SU-DHL-6 (cell line): ENCODE measurements around the gene EEF1E1.

ENCODE experiments used
- H2AFZ ChIP-seq: fragments of 200-600 bp; sonication (generic); 2 replicates; pipeline ENCODE4 v1.6.1; 2014; ENCODE audit warnings: low read depth, mild to moderate bottlenecking, moderate library complexity, mixed read lengths, antibody characterized with exemption, low read length; ENCODE audit not compliant: severe bottlenecking
- H3F3A ChIP-seq: fragments of 200-600 bp; shearing (Covaris generic); 2 replicates; pipeline ENCODE4 v1.6.0; 2016; ENCODE audit warnings: antibody characterized with exemption, mild to moderate bottlenecking; ENCODE audit not compliant: insufficient read depth
- H3K27ac ChIP-seq: fragments of 200-600 bp; sonication (generic); 2 replicates; pipeline ENCODE4 v1.5.1; 2016; ENCODE audit warnings: low read depth, mild to moderate bottlenecking, low read length, moderate library complexity, mixed read lengths
- H3K27me3 ChIP-seq: fragments of 200-600 bp; sonication (generic), shearing (Covaris generic); 2 replicates; pipeline ENCODE4 v1.6.0; 2014; ENCODE audit warnings: mild to moderate bottlenecking, low read length
- H3K36me3 ChIP-seq: fragments of 200-600 bp; sonication (generic); 2 replicates; pipeline ENCODE4 v1.6.1; 2014; ENCODE audit warnings: mild to moderate bottlenecking, low read length, mixed read lengths
- H3K4me2 ChIP-seq: fragments of 300-600, 200-600 bp; shearing (Covaris generic), sonication (generic); 2 replicates; pipeline ENCODE4 v1.6.0; 2014; ENCODE audit warnings: low read length, low read depth, mild to moderate bottlenecking; ENCODE audit not compliant: poor library complexity, severe bottlenecking
- H3K4me3 ChIP-seq: fragments of 200-600 bp; sonication (generic); 2 replicates; pipeline ENCODE4 v1.5.1; 2014; ENCODE audit warnings: antibody characterized with exemption, low read length, mild to moderate bottlenecking, mixed read lengths; ENCODE audit not compliant: insufficient read depth, poor library complexity, severe bottlenecking
- H3K79me2 ChIP-seq: fragments of 200-600 bp; sonication (generic); 2 replicates; pipeline ENCODE4 v1.6.1; 2014; ENCODE audit warnings: mild to moderate bottlenecking, low read length, moderate library complexity; ENCODE audit not compliant: insufficient read depth
- H3K9ac ChIP-seq: fragments of 200-600 bp; sonication (generic); 2 replicates; pipeline ENCODE4 v1.7.0; 2014; ENCODE audit warnings: mild to moderate bottlenecking, low read length
- H3K9me2 ChIP-seq: fragments of 200-600 bp; sonication (generic); replicated peaks from 2 replicates; pipeline ENCODE4 v1.6.1; 2014; ENCODE audit warnings: low read length; ENCODE audit not compliant: insufficient read depth
- H3K9me3 ChIP-seq: fragments of 200-600 bp; sonication (generic); 2 replicates; pipeline ENCODE4 v1.6.1; 2014; ENCODE audit warnings: low read length, mixed read lengths; ENCODE audit not compliant: insufficient read depth
- H4K20me1 ChIP-seq: fragments of 200-600 bp; sonication (generic); 2 replicates; pipeline ENCODE4 v1.6.1; 2014; ENCODE audit warnings: low read depth, mild to moderate bottlenecking, antibody characterized with exemption, low read length, moderate library complexity, mixed read lengths
- EZH2phosphoT487 ChIP-seq: fragments of 200-600 bp; sonication (generic), shearing (Covaris generic); conservative IDR thresholded peaks from 2 replicates; pipeline ENCODE4 v1.6.1; 2018; ENCODE audit warnings: mild to moderate bottlenecking, antibody characterized with exemption, low read length, moderate library complexity, mixed read lengths
- TF ChIP-seq, protein P1 (sequence below): fragments of 200-600 bp; sonication (generic); IDR thresholded peaks from one replicate; pipeline ENCODE4 v1.5.1; 2017; ENCODE audit warnings: antibody characterized with exemption, mild to moderate bottlenecking, low read length, moderate library complexity; ENCODE audit not compliant: insufficient read depth, poor library complexity, severe bottlenecking

EEF1E1 gene

DNA sequence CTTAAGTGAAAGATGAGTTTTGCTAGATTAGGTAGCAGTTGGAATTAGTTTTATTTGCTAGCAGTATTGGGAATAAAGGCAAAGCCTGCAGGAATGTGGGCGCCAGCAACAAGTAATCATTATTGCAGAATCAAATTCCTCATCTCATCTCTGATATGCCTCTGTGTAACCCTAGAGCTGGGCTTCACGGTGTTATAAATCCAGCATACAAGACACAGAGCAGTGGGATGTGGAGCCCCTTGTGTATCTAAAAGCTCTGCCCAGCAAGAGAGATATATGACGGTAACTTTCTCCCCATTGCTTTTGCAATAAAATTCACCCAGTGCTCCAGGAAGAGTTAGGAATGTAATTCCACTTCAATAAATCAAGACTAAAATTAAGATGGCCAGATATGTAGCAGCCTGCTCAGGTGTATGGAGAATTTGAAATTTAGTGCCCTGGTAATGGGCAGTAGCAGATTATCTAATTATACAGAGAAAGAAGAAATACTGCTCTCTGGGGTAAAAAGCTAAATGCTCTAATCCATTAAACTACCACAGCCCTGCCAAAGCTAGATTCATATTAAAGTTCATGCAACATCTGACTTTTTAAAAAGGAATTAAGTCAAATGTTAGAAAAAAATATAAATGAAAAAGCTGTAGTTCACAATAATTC lies 32.6 kb downstream of the EEF1E1 start:
- no peaks in the 10 kb centered on the region for H3K27me3 ChIP-seq
- no peak overlapping the region for H2AFZ ChIP-seq
- H3K4me2 ChIP-seq, result no peak overlapping the region
- no peak overlapping the region for H3K9ac ChIP-seq
- no peaks in the 10 kb centered on the region for H3K9me3 ChIP-seq
- 0 out of 2 replicates have a peak, but pooled peaks cover 5% of the 10 kb centered on the region for H3K9me2 ChIP-seq
- peaks cover 13% of the 10 kb centered on the region; the same call in 1 of the 2 replicates for H3F3A ChIP-seq
- no peak overlapping the region for H3K27ac ChIP-seq
- H3K4me3 ChIP-seq, result no peak overlapping the region
- TF ChIP-seq EZH2phosphoT487, result no peak
- TF ChIP-seq, protein P1, sequence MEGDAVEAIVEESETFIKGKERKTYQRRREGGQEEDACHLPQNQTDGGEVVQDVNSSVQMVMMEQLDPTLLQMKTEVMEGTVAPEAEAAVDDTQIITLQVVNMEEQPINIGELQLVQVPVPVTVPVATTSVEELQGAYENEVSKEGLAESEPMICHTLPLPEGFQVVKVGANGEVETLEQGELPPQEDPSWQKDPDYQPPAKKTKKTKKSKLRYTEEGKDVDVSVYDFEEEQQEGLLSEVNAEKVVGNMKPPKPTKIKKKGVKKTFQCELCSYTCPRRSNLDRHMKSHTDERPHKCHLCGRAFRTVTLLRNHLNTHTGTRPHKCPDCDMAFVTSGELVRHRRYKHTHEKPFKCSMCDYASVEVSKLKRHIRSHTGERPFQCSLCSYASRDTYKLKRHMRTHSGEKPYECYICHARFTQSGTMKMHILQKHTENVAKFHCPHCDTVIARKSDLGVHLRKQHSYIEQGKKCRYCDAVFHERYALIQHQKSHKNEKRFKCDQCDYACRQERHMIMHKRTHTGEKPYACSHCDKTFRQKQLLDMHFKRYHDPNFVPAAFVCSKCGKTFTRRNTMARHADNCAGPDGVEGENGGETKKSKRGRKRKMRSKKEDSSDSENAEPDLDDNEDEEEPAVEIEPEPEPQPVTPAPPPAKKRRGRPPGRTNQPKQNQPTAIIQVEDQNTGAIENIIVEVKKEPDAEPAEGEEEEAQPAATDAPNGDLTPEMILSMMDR, result no peak
- H3K79me2 ChIP-seq, result no peaks in the 10 kb centered on the region
- H4K20me1 ChIP-seq, result no peaks in the 10 kb centered on the region
- H3K36me3 ChIP-seq, result no peaks in the 10 kb centered on the region

DNA sequence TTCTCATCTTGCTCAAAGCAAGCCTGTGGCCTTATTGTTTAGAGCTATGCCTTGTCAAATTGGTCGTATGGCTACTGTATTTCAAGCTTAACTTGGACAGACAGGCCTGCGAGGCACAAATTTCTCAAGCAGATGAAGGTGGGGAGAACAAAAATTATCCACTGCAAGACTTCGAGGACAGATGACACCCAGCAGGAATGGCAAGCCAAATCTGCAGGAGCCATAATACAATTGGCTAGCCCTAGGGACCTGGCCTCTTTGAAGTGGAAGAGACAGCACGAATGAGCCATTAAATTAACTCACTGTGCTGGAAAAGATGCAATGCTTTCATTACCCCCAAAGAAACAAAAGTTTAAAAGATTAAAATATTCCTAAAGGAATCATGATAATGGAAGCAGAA lies 33.2 kb downstream of the EEF1E1 start:
- Histone ChIP-seq H3K4me3 (no peak overlapping the region), H2AFZ (no peak overlapping the region), H3K9ac (no peak overlapping the region), H4K20me1 (no peaks in the 10 kb centered on the region), H3K9me2 (0 out of 2 replicates have a peak, but pooled peaks cover 6% of the 10 kb centered on the region), H3K9me3 (no peaks in the 10 kb centered on the region), H3F3A (peaks cover 13% of the 10 kb centered on the region; the same call in 1 of the 2 replicates), H3K27me3 (no peaks in the 10 kb centered on the region), H3K4me2 (no peak overlapping the region), H3K79me2 (peaks cover under 1% of the 10 kb centered on the region; the same call in 1 of the 2 replicates), H3K27ac (no peak overlapping the region), H3K36me3 (no peaks in the 10 kb centered on the region)
- TF ChIP-seq, protein P1, result no peak
- TF ChIP-seq EZH2phosphoT487, result no peak

DNA sequence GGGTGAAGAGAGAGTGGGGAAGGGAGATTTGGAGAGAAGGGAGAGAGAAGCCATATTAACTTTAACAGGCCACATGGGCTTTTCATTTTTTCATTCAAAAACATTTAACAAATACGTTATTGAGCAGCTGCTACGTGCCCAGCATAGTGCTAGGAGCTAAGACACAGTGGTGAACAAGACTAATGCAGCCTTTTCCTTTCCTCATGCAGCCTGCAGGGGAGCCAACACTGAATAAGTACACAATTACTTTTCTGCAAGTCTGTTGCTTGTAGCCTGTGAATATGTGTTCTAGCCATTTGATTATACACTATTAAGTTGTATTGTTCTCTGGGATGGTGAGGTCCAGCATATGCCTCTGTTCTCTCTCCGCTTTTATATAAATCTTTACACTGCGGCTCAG lies 36.2 kb downstream of the EEF1E1 start:
- Histone ChIP-seq H2AFZ (peak overlapping the region; percentile 81), H3K79me2 (peaks cover 23% of the 10 kb centered on the region), H3K4me2 (no peak overlapping the region), H3K9me2 (0 out of 2 replicates have a peak, but pooled peaks cover 6% of the 10 kb centered on the region), H3K9ac (no peak overlapping the region), H3K36me3 (peaks cover 9% of the 10 kb centered on the region), H3K27ac (no peak overlapping the region), H3F3A (peaks cover 27% of the 10 kb centered on the region), H3K27me3 (no peaks in the 10 kb centered on the region), H3K4me3 (no peak overlapping the region), H3K9me3 (no peaks in the 10 kb centered on the region), H4K20me1 (no peaks in the 10 kb centered on the region)
- TF ChIP-seq EZH2phosphoT487, result no peak

DNA sequence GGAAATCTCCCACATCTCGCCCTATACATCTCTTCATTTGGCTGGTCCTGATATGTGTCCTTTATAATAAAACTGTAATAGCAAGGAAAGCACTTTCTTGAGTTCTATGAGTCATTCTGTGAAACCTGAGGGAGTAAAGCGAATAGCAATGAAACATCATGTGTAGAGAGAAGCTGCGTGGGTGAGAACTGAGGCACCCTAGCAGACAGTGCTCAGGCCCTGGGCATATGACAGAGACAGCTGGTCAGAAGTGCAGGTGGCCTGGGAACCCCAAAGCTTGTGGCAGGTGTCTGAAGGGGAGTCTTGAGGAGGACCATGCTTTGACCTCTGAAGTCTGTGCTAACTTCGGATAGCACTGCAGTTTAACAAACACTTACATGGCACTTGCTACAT lies 36.8 kb downstream of the EEF1E1 start:
- H3K36me3 ChIP-seq, result peaks cover 9% of the 10 kb centered on the region
- peak overlapping the region; percentile 81 for H2AFZ ChIP-seq
- no peak overlapping the region for H3K4me2 ChIP-seq
- H3K27me3 ChIP-seq, result no peaks in the 10 kb centered on the region
- H3F3A ChIP-seq, result peaks cover 27% of the 10 kb centered on the region
- no peaks in the 10 kb centered on the region for H3K9me3 ChIP-seq
- no peak overlapping the region for H3K4me3 ChIP-seq
- H3K9me2 ChIP-seq, result 0 out of 2 replicates have a peak, but pooled peaks cover 6% of the 10 kb centered on the region
- peaks cover 23% of the 10 kb centered on the region for H3K79me2 ChIP-seq
- TF ChIP-seq EZH2phosphoT487, result no peak
- TF ChIP-seq, protein P1, result no peak
- no peak overlapping the region for H3K27ac ChIP-seq
- H4K20me1 ChIP-seq, result no peaks in the 10 kb centered on the region
- H3K9ac ChIP-seq, result no peak overlapping the region
